IMR-90 (cell line): ENCODE results near the gene ZNF217. TPM values are rescaled to one million over a fixed set of nuclear protein-coding genes. Genes with fewer than 3 reads are reported as not detected.

Experiments used
- ATAC-seq: fragments of 200-7000 bp; cut with Tn5 transposase; 2 replicates; pipeline ENCODE4 v1.9.1; 2020; ENCODE audit warnings: low read depth, mild to moderate bottlenecking, moderate library complexity
- BruUV-seq: library from RNA; stranded (reverse); fragments of 400-500 nt; replicated peaks from 2 replicates; lab custom pipeline; 2021; lab: Mats Ljungman, UMichigan
- CTCF ChIA-PET: fragments of 300-600 bp; formaldehyde crosslinking; extraction: SDS; loops from one replicate; lab custom pipeline; 2021; ENCODE audit warnings: antibody characterized with exemption; lab: Yijun Ruan, JAX
- POLR2A ChIA-PET: fragments of 300-600 bp; sonication (Branson Sonifier 250); formaldehyde crosslinking; loops from one replicate; lab custom pipeline; 2022; ENCODE audit warnings: antibody characterized with exemption; ENCODE audit not compliant: unreplicated experiment; lab: Charles Lee
- DNase-seq: peaks from one replicate; pipeline ENCODE4 v3.0.0; 2013
- H2AFZ ChIP-seq: replicated peaks from 2 replicates; pipeline ENCODE3; 2013; ENCODE audit warnings: low read length, mild to moderate bottlenecking; ENCODE audit not compliant: poor library complexity
- H2AK5ac ChIP-seq: 2 replicates; pipeline ENCODE4 v1.6.1; 2013; ENCODE audit warnings: low read depth, low read length, inconsistent platforms
- H2AK9ac ChIP-seq: replicated peaks from 2 replicates; pipeline ENCODE3; 2013; ENCODE audit warnings: mild to moderate bottlenecking, low read depth, low read length, moderate library complexity; ENCODE audit not compliant: poor library complexity
- H2BK120ac ChIP-seq: 2 replicates; pipeline ENCODE4 v1.6.1; 2013; ENCODE audit warnings: low read depth, low read length, inconsistent platforms
- H2BK15ac ChIP-seq: 3 replicates; pipeline ENCODE4 v1.6.1; 2013; ENCODE audit warnings: low read depth, low read length, inconsistent platforms
- H2BK20ac ChIP-seq: 2 replicates; pipeline ENCODE4 v1.6.1; 2013; ENCODE audit warnings: low read depth, mild to moderate bottlenecking, inconsistent platforms, low read length, moderate library complexity
- H2BK5ac ChIP-seq: 2 replicates; pipeline ENCODE4 v1.6.1; 2013; ENCODE audit warnings: mild to moderate bottlenecking, low read depth, low read length, inconsistent platforms; ENCODE audit not compliant: poor library complexity, severe bottlenecking
- H3K14ac ChIP-seq: replicated peaks from 2 replicates; pipeline ENCODE4 v1.6.1; 2013; ENCODE audit warnings: low read depth, low read length, inconsistent platforms
- H3K18ac ChIP-seq: 2 replicates; pipeline ENCODE4 v1.6.1; 2013; ENCODE audit warnings: low read depth, low read length, control low read depth
- H3K23ac ChIP-seq: 2 replicates; pipeline ENCODE4 v1.6.1; 2013; ENCODE audit warnings: low read depth, low read length, inconsistent platforms
- H3K27ac ChIP-seq: 2 replicates; pipeline ENCODE4 v1.5.1; 2013; ENCODE audit warnings: mild to moderate bottlenecking, control low read depth, low read length; ENCODE audit not compliant: insufficient read depth
- H3K27me3 ChIP-seq: 2 replicates; pipeline ENCODE4 v1.6.1; 2013; ENCODE audit warnings: low read length; ENCODE audit not compliant: control insufficient read depth, insufficient read depth
- H3K36me3 ChIP-seq: 2 replicates; pipeline ENCODE4 v1.6.1; 2013; ENCODE audit warnings: low read length, mixed read lengths; ENCODE audit not compliant: control insufficient read depth, insufficient read depth
- H3K4ac ChIP-seq: 2 replicates; pipeline ENCODE4 v1.6.1; 2013; ENCODE audit warnings: low read depth, low read length, inconsistent platforms
- H3K4me1 ChIP-seq: 2 replicates; pipeline ENCODE4 v1.6.1; 2013; ENCODE audit warnings: low read length, mixed read lengths; ENCODE audit not compliant: control insufficient read depth, insufficient read depth
- H3K4me2 ChIP-seq: 2 replicates; pipeline ENCODE4 v1.6.1; 2013; ENCODE audit warnings: low read depth, mild to moderate bottlenecking, control low read depth, low read length, moderate library complexity
- H3K4me3 ChIP-seq: 2 replicates; pipeline ENCODE4 v1.5.1; 2013; ENCODE audit warnings: low read depth, mild to moderate bottlenecking, control low read depth, low read length, moderate library complexity; ENCODE audit not compliant: insufficient read depth
- H3K56ac ChIP-seq: 2 replicates; pipeline ENCODE4 v1.6.1; 2013; ENCODE audit warnings: low read length, inconsistent platforms; ENCODE audit not compliant: insufficient read depth; ENCODE audit errors: extremely low read depth
- H3K79me1 ChIP-seq, 2 experiments: 2 replicates each; pipeline ENCODE4 v1.6.1; 2013; ENCODE audit warnings: low read length in 2 of 2, inconsistent platforms in 1 of 2, low read depth in 1 of 2
- H3K9ac ChIP-seq: 2 replicates; pipeline ENCODE4 v1.6.1; 2013; ENCODE audit warnings: low read depth, low read length, control low read depth
- H3K9me1 ChIP-seq: 2 replicates; pipeline ENCODE4 v1.6.1; 2013; ENCODE audit warnings: low read length, inconsistent platforms; ENCODE audit not compliant: insufficient read depth
- H3K9me3 ChIP-seq: 2 replicates; pipeline ENCODE4 v1.6.1; 2013; ENCODE audit warnings: low read length; ENCODE audit not compliant: control insufficient read depth, insufficient read depth
- H4K20me1 ChIP-seq: 2 replicates; pipeline ENCODE4 v1.6.1; 2013; ENCODE audit warnings: low read length, inconsistent platforms; ENCODE audit not compliant: insufficient read depth
- H4K5ac ChIP-seq: 2 replicates; pipeline ENCODE4 v1.6.1; 2013; ENCODE audit warnings: mild to moderate bottlenecking, low read depth, low read length, control low read depth
- H4K8ac ChIP-seq, 2 experiments: 2 replicates each; pipeline ENCODE4 v1.6.1; 2013; ENCODE audit warnings: low read depth in 2 of 2, low read length in 2 of 2, control low read depth in 1 of 2, inconsistent platforms in 1 of 2
- H4K91ac ChIP-seq: 2 replicates; pipeline ENCODE4 v1.6.1; 2013; ENCODE audit warnings: low read depth, low read length, inconsistent platforms; ENCODE audit not compliant: insufficient read depth
- NFE2L2 ChIP-seq: fragments of 150-350 bp; IDR thresholded peaks from 2 replicates; pipeline ENCODE4 v1.6.1; 2016; ENCODE audit warnings: low read depth, mild to moderate bottlenecking, low read length
- RFX5 ChIP-seq: IDR thresholded peaks from 2 replicates; pipeline ENCODE4 v1.8.0; 2012; ENCODE audit warnings: low read depth, mild to moderate bottlenecking, low read length, moderate library complexity
- SMC3 ChIP-seq: fragments of 150-350 bp; IDR thresholded peaks from 2 replicates; pipeline ENCODE4 v1.6.1; 2016; ENCODE audit warnings: low read depth, mild to moderate bottlenecking, antibody characterized with exemption, low read length, moderate library complexity
- WGBS, 2 experiments: methylation state at CpG; one replicate each; pipeline versions ENCODE4 v1.1.5 to v1.1.7; 2013; ENCODE audit warnings: missing lambda C conversion rate in 2 of 2; ENCODE audit not compliant: insufficient read length in 1 of 2; ENCODE audit errors: extremely low coverage in 2 of 2; 5-methylcytosine and 5-hydroxymethylcytosine counted together
- dilution Hi-C: fragments of 300-500 bp; cut with HindIII; formaldehyde crosslinking; loops from one replicate; pipeline ENCODE4 v1.14.3; 2018; ENCODE audit warnings: low sequenced_read_pairs; ENCODE audit not compliant: unreplicated experiment
- in situ Hi-C: fragments of 300-500 bp; cut with MboI; formaldehyde crosslinking; loops from 3 replicates; pipeline ENCODE4 v1.14.3; 2019; ENCODE audit warnings: low sequenced_read_pairs, inconsistent platforms, mixed read lengths
- intact Hi-C: fragments of 100-400 bp; cut with micrococcal nuclease; formaldehyde crosslinking; loops from 2 replicates; pipeline ENCODE4 v1.10.0; 2022
- polyA plus RNA-seq, 3 experiments: library from polyadenylated mRNA; depleted of rRNA; stranded (reverse); fragments of >200 nt; gene quantifications; 2 replicates each; pipeline ENCODE4 v1.2.3, GENCODE V29; 2012; ENCODE audit warnings: low replicate concordance in 1 of 3
- total RNA-seq: library from RNA; depleted of rRNA; stranded (reverse); fragments of >200 nt; gene quantifications from 2 replicates; pipeline ENCODE4 v1.2.3, GENCODE V29; 2012

ZNF217 gene
- total and polyA plus RNA-seq, 2 of the 4 experiments (the other 2 are of a cell fraction) = 9.1 to 27.8 TPM

- Histone ChIP-seq H3K4me2 (no peak overlapping the region), H2AK5ac (no peak overlapping the region), H3K9me1 (no peaks in the 10 kb centered on the region), H2BK5ac (no peak overlapping the region), H3K79me1 (peaks cover 32 to 50% of the 10 kb centered on the region in 2 experiments), H3K9ac (no peak overlapping the region), H4K20me1 (peaks cover 42% of the 10 kb centered on the region; the same call in 1 of the 2 replicates), H3K4me1 (peaks cover 2% of the 10 kb centered on the region; the same call in 1 of the 2 replicates), H4K5ac (no peak overlapping the region), H3K56ac (no peak overlapping the region), H4K91ac (no peak overlapping the region), H2AK9ac (no peak overlapping the region), H3K27ac (no peak overlapping the region; the same call in 1 of the 2 replicates), H2AFZ (no peak overlapping the region), H3K9me3 (no peaks in the 10 kb centered on the region), H3K27me3 (no peaks in the 10 kb centered on the region), H3K4ac (no peak overlapping the region), H4K8ac (no peak overlapping the region; a peak in 1 of 4 replicates), H2BK20ac (no peak overlapping the region), H3K14ac (no peak overlapping the region), H2BK120ac (no peak overlapping the region), H2BK15ac (no peak overlapping the region), H3K36me3 (peaks cover 61% of the 10 kb centered on the region), H3K18ac (no peak overlapping the region), H3K4me3 (no peak overlapping the region), H3K23ac (no peak overlapping the region)
- no TSS peak for BruUV-seq
- in situ Hi-C loops = loop anchor here (10.0 kb wide), 1 partner anchor 635 kb away; the partner anchor contains the start of gene PFDN4
- POLR2A ChIA-PET = interaction anchor here (0.5 kb wide), 1 partner anchor 375 kb away, joined by 6 read pairs; no protein-coding TSS in a partner anchor
- intact Hi-C loops = loop anchor here (10.0 kb wide), 1 partner anchor 495 kb away; no protein-coding TSS in a partner anchor
- ATAC-seq (no peak), DNase-seq (no peak)
- no peak for TF ChIP-seq NFE2L2
- no peak for TF ChIP-seq RFX5
- no peak for TF ChIP-seq SMC3
- CTCF ChIA-PET = interaction anchor here (0.5 to 1.3 kb wide), 3 partner anchors 162 to 370 kb away, joined by 4 to 7 read pairs (median 5); no protein-coding TSS in a partner anchor
- dilution Hi-C loops = no loop called here
- no CpG with 5 or more reads among the region's 7 CpGs for WGBS, 2 experiments
These were observed 23.9 kb downstream of the ZNF217 start for GRCh38 chr20:53569606-53570307.
